Measurements from ENCODE around the gene LEP.

The LEP gene

DNA sequence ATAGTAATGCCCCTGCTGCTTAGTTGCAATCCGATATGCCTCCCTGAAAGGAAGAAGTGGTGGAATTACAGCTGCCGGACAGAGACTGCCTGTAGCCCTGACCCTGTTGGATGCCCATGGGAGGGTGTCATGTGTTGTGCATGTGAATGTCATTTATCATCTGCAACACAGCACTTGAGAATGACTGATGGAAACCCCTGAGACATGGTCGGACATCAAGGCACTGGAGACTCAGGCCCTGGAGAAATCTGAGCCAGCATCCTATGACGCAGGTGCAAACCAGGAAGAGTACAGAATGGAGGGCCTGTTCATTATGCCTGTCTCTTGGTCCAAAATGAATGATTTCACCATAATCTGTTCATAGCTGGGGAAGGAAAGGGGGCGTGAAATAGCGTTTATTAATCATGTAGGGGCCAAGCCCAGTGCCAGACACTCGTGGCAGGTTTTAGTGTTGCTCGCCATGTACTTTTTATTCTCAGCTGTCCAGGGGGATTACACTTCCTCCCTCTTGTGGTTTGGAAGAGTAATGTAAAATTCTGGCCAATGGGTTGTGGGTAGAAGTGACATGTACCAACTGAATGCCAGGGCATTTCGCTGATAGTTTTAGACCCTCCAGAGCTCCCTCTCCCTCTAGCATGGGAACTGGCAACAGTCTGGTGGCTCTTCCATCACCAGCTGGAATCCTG, 23.0 kb upstream of the LEP start:
- H3K27me3 ChIP-seq (ENCODE audit: low read depth, low read length) = peaks cover 54% of the 10 kb centered on the region
- H3K9me3 ChIP-seq (ENCODE audit: insufficient read depth, low read length) = no peaks in the 10 kb centered on the region
- no peak overlapping the region for H3K27ac ChIP-seq (ENCODE audit: low read length)
- TF ChIP-seq, protein P1, sequence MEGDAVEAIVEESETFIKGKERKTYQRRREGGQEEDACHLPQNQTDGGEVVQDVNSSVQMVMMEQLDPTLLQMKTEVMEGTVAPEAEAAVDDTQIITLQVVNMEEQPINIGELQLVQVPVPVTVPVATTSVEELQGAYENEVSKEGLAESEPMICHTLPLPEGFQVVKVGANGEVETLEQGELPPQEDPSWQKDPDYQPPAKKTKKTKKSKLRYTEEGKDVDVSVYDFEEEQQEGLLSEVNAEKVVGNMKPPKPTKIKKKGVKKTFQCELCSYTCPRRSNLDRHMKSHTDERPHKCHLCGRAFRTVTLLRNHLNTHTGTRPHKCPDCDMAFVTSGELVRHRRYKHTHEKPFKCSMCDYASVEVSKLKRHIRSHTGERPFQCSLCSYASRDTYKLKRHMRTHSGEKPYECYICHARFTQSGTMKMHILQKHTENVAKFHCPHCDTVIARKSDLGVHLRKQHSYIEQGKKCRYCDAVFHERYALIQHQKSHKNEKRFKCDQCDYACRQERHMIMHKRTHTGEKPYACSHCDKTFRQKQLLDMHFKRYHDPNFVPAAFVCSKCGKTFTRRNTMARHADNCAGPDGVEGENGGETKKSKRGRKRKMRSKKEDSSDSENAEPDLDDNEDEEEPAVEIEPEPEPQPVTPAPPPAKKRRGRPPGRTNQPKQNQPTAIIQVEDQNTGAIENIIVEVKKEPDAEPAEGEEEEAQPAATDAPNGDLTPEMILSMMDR (IDR thresholded peaks at IDR 0.05; ENCODE audit: low read depth, low read length) = no peak
- no peak for TF ChIP-seq EZH2phosphoT487 (IDR thresholded peaks at IDR 0.05; ENCODE audit: low read depth)
- no peak overlapping the region for H2AFZ ChIP-seq (ENCODE audit: low read depth, low read length)
- H3K4me3 ChIP-seq (ENCODE audit: low read length) = no peak overlapping the region
- H3K36me3 ChIP-seq (replicated peaks; ENCODE audit: low read depth, low read length) = no peaks in the 10 kb centered on the region
- no peaks in the 10 kb centered on the region for H3K4me1 ChIP-seq (ENCODE audit: low read length)
- no peaks in the 10 kb centered on the region for H3K79me2 ChIP-seq (ENCODE audit: low read length)
- no peak overlapping the region for H3K4me2 ChIP-seq (ENCODE audit: low read length)
- no peaks in the 10 kb centered on the region for H4K20me1 ChIP-seq (ENCODE audit: insufficient read depth, low read length)
- H3K9ac ChIP-seq (ENCODE audit: low read length) = no peak overlapping the region

DNA sequence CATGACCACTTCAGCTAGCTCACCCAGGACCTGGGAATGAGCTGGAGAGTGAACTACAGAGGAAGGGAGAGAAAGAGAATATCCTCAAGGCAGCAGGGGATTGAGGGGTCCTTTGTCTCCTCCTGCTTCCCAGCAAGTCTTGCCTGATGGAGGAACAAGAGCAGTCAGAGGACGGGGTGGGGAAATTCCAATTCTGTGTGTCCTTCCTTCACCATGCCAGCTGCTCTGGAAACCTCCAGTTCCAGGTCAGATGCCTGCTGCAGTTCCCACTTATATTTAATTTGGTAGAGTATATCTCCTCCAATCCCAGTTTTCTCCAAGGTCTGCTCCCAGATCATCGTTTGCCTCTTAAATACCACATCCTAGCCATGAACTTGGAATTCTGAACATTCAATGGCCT, 21.4 kb upstream of the LEP start:
- H3K27me3 ChIP-seq (ENCODE audit: low read depth, low read length) = peaks cover 45% of the 10 kb centered on the region
- TF ChIP-seq, protein P1 (IDR thresholded peaks at IDR 0.05; ENCODE audit: low read depth, low read length) = no peak
- no peak for TF ChIP-seq EZH2phosphoT487 (IDR thresholded peaks at IDR 0.05; ENCODE audit: low read depth)
- no peak overlapping the region for H3K4me2 ChIP-seq (ENCODE audit: low read length)
- H3K79me2 ChIP-seq (ENCODE audit: low read length) = no peaks in the 10 kb centered on the region
- H3K9ac ChIP-seq (ENCODE audit: low read length) = no peak overlapping the region
- H3K36me3 ChIP-seq (replicated peaks; ENCODE audit: low read depth, low read length) = no peaks in the 10 kb centered on the region
- no peak overlapping the region for H3K27ac ChIP-seq (ENCODE audit: low read length)
- no peaks in the 10 kb centered on the region for H4K20me1 ChIP-seq (ENCODE audit: insufficient read depth, low read length)
- no peak overlapping the region for H2AFZ ChIP-seq (ENCODE audit: low read depth, low read length)
- H3K4me3 ChIP-seq (ENCODE audit: low read length) = no peak overlapping the region
- H3K9me3 ChIP-seq (ENCODE audit: insufficient read depth, low read length) = no peaks in the 10 kb centered on the region
- H3K4me1 ChIP-seq (ENCODE audit: low read length) = no peaks in the 10 kb centered on the region

DNA sequence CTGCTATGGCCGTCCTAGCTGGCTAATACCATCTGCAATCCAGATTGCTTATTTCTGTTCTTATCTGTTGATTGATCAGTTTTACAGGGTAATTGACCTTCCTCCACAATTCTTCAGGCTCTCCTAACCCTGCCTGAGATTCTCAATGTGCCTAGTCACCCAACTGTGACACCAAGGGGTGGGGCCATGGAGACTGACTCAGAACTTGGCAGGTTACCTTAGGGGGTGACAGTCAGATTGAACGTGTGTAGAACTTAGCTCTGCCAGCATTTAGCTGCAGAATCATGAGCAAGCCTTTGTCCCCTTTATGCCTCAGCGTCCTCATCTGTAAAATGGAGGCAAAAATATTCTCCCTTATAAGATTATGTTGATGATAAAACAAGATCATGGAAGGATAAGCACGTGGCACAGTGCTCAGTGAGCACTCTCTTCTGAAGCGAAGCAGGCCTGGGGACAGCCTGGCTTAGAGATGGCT, 19.1 kb upstream of the LEP start:
- TF ChIP-seq, protein P1 (IDR thresholded peaks at IDR 0.05; ENCODE audit: low read depth, low read length) = no peak
- no peak for TF ChIP-seq EZH2phosphoT487 (IDR thresholded peaks at IDR 0.05; ENCODE audit: low read depth)
- Histone ChIP-seq H3K9me3 (ENCODE audit: insufficient read depth, low read length) (no peaks in the 10 kb centered on the region), H2AFZ (ENCODE audit: low read depth, low read length) (no peak overlapping the region), H3K4me3 (ENCODE audit: low read length) (no peak overlapping the region), H4K20me1 (ENCODE audit: insufficient read depth, low read length) (no peaks in the 10 kb centered on the region), H3K27ac (ENCODE audit: low read length) (no peak overlapping the region), H3K79me2 (ENCODE audit: low read length) (no peaks in the 10 kb centered on the region), H3K27me3 (ENCODE audit: low read depth, low read length) (peaks cover 46% of the 10 kb centered on the region), H3K4me1 (ENCODE audit: low read length) (no peaks in the 10 kb centered on the region), H3K9ac (ENCODE audit: low read length) (no peak overlapping the region), H3K36me3 (replicated peaks; ENCODE audit: low read depth, low read length) (no peaks in the 10 kb centered on the region), H3K4me2 (ENCODE audit: low read length) (no peak overlapping the region)

DNA sequence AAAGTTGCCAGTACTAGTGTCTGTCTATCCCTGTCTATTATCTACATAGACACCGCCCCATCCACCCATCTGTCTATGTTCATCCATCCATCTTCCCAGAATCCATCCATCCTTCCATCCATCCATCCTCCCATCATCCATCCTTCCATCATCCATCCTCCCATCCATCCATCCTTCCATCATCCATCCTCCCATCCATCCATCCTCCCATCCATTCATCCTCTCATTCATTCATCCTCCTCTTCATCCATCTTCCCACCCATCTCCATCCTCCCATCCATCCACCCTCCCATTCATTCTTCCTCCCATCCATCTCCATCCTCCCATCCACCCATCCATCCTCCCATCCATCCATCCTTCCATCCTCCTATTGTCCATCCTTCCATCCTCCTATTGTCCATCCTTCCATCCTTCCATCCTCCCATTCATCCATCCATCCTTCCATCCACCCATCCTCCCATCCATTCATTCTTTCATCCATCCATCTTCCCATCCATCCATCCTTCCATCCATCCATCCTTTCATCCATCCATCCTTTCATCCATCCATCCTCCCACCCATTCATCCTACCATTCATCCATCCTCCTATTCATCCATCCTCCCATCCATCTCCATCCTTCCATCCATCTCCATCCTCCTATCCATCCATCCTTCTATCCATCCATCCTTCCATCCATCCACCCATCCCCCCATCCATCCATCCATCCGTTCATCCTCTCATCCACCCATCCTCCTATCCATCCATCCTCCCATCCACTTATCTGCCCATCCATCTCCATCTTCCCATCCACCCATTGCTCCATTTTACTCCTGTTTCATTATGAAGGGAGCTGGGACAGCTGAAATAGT, 14.7 kb upstream of the LEP start:
- Histone ChIP-seq H3K4me3 (ENCODE audit: low read length) (no peak overlapping the region), H4K20me1 (ENCODE audit: insufficient read depth, low read length) (no peaks in the 10 kb centered on the region), H3K9ac (ENCODE audit: low read length) (no peak overlapping the region), H2AFZ (ENCODE audit: low read depth, low read length) (no peak overlapping the region), H3K4me2 (ENCODE audit: low read length) (no peak overlapping the region), H3K79me2 (ENCODE audit: low read length) (no peaks in the 10 kb centered on the region), H3K9me3 (ENCODE audit: insufficient read depth, low read length) (no peaks in the 10 kb centered on the region), H3K27me3 (ENCODE audit: low read depth, low read length) (peaks cover 31% of the 10 kb centered on the region), H3K4me1 (ENCODE audit: low read length) (no peaks in the 10 kb centered on the region), H3K36me3 (replicated peaks; ENCODE audit: low read depth, low read length) (no peaks in the 10 kb centered on the region), H3K27ac (ENCODE audit: low read length) (no peak overlapping the region)
- TF ChIP-seq EZH2phosphoT487 (IDR thresholded peaks at IDR 0.05; ENCODE audit: low read depth) = no peak
- TF ChIP-seq, protein P1 (IDR thresholded peaks at IDR 0.05; ENCODE audit: low read depth, low read length) = no peak
